Vagina (tissue), 2 donors: ENCODE data around the gene NLRC4.

Source experiments
- CTCF ChIP-seq, 3 experiments: fragments of 450-650 bp in 2 of 3; fragments of 200-600 bp in 1 of 3; sonication (generic) in 1 of 3; IDR thresholded peaks; one replicate each; pipeline ENCODE4 v1.5.1; 2017 to 2019; ENCODE audit warnings: antibody characterized with exemption in 3 of 3, mild to moderate bottlenecking in 2 of 3, moderate library complexity in 2 of 3
- POLR2A ChIP-seq, 2 donors: fragments of 450-650 bp; IDR thresholded peaks; one replicate each; pipeline ENCODE4 v1.6.1; 2017; ENCODE audit warnings: antibody characterized with exemption in 2 of 2, mild to moderate bottlenecking in 2 of 2, moderate library complexity in 2 of 2
- POLR2AphosphoS5 ChIP-seq, 2 donors: sonication (generic); formaldehyde crosslinking; IDR thresholded peaks; one replicate each; pipeline ENCODE4 v1.9.0; 2017; ENCODE audit warnings: antibody characterized with exemption in 2 of 2, mild to moderate bottlenecking in 2 of 2, low read depth in 1 of 2; ENCODE audit not compliant: insufficient read depth in 1 of 2

GRCh38 chr2:32182667-32183066 lies 82.0 kb downstream of the NLRC4 start:
- no peak for TF ChIP-seq POLR2AphosphoS5 (IDR thresholded peaks at IDR 0.05; ENCODE audit: insufficient read depth in 1 of 2, low read depth in 1 of 2)
- TF ChIP-seq CTCF (IDR thresholded peaks at IDR 0.05), result no peak
- no peak for TF ChIP-seq POLR2A (IDR thresholded peaks at IDR 0.05)
